ENCODE measurements around the gene ARSG.
A peak's percentile ranks its signal among the peaks of the same experiment; 100 is the strongest.
"Not testable (repeated sequence)": the region's sequence is repeated elsewhere in the genome, so short reads cannot be mapped to it uniquely, and the experiment has no call there.

The ARSG gene

DNA sequence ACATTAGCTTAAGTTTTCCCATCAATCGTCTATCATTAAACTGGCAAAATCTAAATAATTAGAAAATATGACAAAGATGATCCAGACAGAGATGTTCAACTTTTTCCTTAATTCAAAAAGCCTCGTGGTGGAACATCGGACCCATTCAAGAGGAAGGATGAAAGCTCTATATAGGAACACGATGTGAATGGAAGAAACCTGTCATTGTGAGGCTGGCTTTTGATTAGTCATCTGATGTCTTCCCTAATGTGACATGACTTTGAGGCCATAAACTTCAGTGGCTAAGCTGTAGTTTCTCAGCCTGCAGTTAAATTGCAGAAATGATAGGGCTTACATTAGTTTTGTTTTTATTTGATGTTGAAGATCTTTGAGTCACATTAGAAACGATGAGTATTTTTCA lies 42.4 kb upstream of the ARSG start:
- Mint-ChIP-seq H3K27me3 (ENCODE audit: low read depth, poor library complexity) (no peaks in the 10 kb centered on the region), H3K9me3 (no peaks in the 10 kb centered on the region), H3K27ac (no peak overlapping the region), H3K36me3 (ENCODE audit: low read depth) (peaks cover 24% of the 10 kb centered on the region), H3K4me1 (peaks cover 17% of the 10 kb centered on the region), H3K4me3 (peak overlapping the region; percentile 88)
- no peak for DNase-seq
- TF ChIP-seq, protein P1, sequence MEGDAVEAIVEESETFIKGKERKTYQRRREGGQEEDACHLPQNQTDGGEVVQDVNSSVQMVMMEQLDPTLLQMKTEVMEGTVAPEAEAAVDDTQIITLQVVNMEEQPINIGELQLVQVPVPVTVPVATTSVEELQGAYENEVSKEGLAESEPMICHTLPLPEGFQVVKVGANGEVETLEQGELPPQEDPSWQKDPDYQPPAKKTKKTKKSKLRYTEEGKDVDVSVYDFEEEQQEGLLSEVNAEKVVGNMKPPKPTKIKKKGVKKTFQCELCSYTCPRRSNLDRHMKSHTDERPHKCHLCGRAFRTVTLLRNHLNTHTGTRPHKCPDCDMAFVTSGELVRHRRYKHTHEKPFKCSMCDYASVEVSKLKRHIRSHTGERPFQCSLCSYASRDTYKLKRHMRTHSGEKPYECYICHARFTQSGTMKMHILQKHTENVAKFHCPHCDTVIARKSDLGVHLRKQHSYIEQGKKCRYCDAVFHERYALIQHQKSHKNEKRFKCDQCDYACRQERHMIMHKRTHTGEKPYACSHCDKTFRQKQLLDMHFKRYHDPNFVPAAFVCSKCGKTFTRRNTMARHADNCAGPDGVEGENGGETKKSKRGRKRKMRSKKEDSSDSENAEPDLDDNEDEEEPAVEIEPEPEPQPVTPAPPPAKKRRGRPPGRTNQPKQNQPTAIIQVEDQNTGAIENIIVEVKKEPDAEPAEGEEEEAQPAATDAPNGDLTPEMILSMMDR (IDR thresholded peaks at IDR 0.05): no peak

DNA sequence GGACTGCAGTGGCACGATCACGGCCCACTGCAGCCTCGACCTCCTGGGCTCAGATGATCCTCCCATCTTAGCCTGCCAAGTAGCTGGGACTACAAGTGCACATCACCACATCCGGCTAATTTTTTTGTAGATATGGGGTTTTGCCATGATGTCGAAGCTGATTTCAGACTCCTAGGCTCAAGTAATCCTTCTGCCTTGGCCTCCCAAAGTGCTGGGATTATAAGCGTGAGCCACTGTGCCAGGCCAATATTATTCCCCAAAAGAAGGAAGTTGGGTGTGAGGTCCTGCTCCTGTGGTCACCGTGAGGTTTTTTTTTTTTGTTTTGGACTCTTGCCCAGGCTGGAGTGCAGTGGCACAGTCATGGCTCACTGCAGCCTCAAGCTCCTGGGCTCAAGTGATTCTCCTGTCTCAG lies 41.9 kb upstream of the ARSG start:
- no peaks in the 10 kb centered on the region for H3K9me3 Mint-ChIP-seq
- no peak overlapping the region for H3K27ac Mint-ChIP-seq
- TF ChIP-seq, protein P1 (IDR thresholded peaks at IDR 0.05): no peak
- H3K4me3 Mint-ChIP-seq: peak overlapping the region; percentile 88
- H3K36me3 Mint-ChIP-seq (ENCODE audit: low read depth): peaks cover 29% of the 10 kb centered on the region
- H3K27me3 Mint-ChIP-seq (ENCODE audit: low read depth, poor library complexity): no peaks in the 10 kb centered on the region
- no peak for DNase-seq
- peaks cover 17% of the 10 kb centered on the region for H3K4me1 Mint-ChIP-seq

DNA sequence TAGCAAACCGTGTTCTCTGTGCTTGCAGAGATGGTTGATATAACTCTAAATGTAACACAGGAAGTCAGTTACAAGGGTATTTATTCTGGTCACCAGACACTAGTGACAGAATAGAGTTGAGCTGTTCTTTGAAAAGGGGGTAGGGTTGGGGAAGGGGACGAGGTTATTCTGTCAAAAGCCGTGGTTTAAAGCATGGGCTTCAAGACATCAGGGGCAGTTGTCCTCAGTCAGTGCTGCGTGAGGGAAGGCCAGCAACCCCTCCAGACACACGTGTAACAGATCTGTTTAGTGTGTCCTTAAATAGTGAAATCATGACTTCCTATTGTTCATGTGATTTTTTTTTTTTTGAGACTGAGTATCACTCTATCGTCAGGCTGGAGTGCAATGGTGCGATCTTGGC lies 37.9 kb upstream of the ARSG start:
- not testable (repeated sequence) for H3K27ac Mint-ChIP-seq; H3K4me1 Mint-ChIP-seq; H3K27me3 Mint-ChIP-seq (ENCODE audit: low read depth, poor library complexity); H3K4me3 Mint-ChIP-seq; H3K9me3 Mint-ChIP-seq; DNase-seq
- H3K36me3 Mint-ChIP-seq (ENCODE audit: low read depth): peaks cover 57% of the 10 kb centered on the region

DNA sequence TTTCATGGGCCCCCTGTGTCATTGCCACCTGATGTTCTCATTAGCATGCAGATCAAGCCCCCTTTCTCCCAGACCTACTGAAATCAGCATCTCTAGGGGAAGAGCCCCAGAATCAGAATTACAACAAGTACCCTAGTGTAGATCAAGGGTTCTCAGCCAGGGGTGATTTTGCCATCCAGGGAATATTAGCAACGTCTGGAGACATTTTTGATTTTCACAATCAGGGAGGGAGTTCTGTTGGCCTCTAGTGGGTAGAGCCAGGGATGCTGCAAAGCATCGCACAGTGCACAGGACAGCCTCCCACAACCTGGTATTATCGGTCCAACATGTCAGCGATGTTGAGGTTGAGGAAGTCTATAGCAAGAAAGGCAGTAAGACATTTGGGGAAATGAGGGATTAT lies 36.1 kb upstream of the ARSG start:
- Mint-ChIP-seq H3K9me3 (no peaks in the 10 kb centered on the region), H3K4me1 (peaks cover 15% of the 10 kb centered on the region), H3K4me3 (no peak overlapping the region), H3K27ac (no peak overlapping the region), H3K36me3 (ENCODE audit: low read depth) (peaks cover 57% of the 10 kb centered on the region), H3K27me3 (ENCODE audit: low read depth, poor library complexity) (peaks cover 2% of the 10 kb centered on the region)
- DNase-seq: no peak
- TF ChIP-seq, protein P1 (IDR thresholded peaks at IDR 0.05): no peak

DNA sequence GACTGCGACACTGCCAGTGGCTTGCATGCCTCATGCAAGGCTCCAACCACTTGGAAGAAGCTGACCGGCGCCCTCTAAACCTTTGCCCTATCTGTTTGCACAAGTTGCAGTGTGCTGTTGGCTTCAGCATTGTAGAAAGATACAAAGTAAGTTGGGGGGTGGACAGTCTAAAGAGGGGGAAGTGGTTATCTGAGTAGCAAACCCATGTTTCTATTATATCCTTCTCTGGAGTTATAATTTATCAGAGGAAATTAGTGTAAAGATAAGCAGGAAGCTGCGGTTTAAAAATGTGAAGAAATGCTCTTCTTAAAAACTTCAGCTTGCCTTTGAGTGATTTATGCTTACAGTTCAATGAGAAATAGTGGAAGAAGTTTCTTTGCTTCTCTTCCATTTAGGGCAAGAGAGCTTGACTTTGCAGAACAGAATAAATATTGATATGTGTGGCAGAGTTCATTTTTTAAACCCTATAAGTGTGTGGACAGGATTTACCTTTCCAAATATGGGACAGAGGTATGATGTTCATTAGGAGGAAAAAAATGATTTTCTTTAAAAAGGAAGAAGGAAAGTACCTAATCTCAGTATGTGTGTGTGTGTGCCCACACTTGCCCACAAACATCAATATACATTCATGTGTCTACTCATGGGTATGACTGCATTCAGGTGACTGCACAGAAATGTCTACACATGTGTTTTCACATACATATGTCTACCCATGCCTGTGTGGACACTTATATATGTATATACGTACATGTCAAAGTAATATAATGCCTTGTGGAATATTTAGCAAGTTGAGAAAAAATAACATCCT lies 35.4 kb upstream of the ARSG start:
- TF ChIP-seq, protein P1 (IDR thresholded peaks at IDR 0.05): no peak
- peaks cover 10% of the 10 kb centered on the region for H3K27me3 Mint-ChIP-seq (ENCODE audit: low read depth, poor library complexity)
- no peak for DNase-seq
- H3K27ac Mint-ChIP-seq: no peak overlapping the region
- H3K9me3 Mint-ChIP-seq: no peaks in the 10 kb centered on the region
- no peak overlapping the region for H3K4me3 Mint-ChIP-seq
- peaks cover 55% of the 10 kb centered on the region for H3K36me3 Mint-ChIP-seq (ENCODE audit: low read depth)
- peaks cover 16% of the 10 kb centered on the region for H3K4me1 Mint-ChIP-seq

DNA sequence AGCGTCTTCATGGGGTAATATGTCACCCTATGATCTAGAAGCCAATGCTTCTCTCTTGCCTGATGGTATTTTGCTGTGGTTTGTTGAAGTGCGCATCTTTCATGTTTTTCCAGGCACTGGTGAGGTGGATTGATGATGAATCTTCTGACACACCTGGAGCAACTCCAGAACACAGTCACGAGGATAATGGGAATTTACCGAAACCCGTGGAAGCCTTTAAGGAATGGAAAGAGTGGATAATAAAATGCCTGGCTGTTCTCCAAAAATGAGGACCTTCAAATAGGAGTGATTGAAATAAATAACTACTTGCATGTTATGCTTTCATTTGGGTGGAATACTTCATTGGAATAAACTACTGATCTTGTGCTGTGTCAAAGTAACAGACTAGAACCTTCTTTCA lies 34.6 kb upstream of the ARSG start:
- H3K4me3 Mint-ChIP-seq, DNase-seq, H3K27ac Mint-ChIP-seq, H3K9me3 Mint-ChIP-seq: not testable (repeated sequence)
- peaks cover 48% of the 10 kb centered on the region for H3K36me3 Mint-ChIP-seq (ENCODE audit: low read depth)
- peaks cover 16% of the 10 kb centered on the region for H3K4me1 Mint-ChIP-seq
- peaks cover 12% of the 10 kb centered on the region for H3K27me3 Mint-ChIP-seq (ENCODE audit: low read depth, poor library complexity)

DNA sequence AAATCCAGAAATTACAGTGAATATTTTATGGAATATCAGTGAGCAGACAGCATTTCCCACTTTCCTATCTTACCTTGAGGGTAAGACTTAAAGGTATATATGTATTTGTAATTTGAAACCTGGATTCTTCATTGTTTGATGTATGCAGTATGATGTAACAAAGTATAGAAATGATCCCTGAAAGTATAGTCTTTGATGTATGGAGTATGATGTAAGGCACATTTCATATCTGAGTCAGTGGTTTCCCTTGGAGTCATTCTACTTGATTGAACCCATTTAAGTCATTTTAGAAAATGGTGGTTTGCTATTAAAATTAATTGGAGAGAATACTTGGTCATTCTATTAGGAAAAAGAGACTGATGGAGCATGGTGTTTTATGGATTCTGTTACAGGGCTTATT lies 33.4 kb upstream of the ARSG start:
- no peak for DNase-seq
- H3K4me3 Mint-ChIP-seq: no peak overlapping the region
- TF ChIP-seq, protein P1 (IDR thresholded peaks at IDR 0.05): no peak
- H3K27ac Mint-ChIP-seq: no peak overlapping the region
- H3K27me3 Mint-ChIP-seq (ENCODE audit: low read depth, poor library complexity): peaks cover 23% of the 10 kb centered on the region
- peaks cover 38% of the 10 kb centered on the region for H3K36me3 Mint-ChIP-seq (ENCODE audit: low read depth)
- peaks cover 23% of the 10 kb centered on the region for H3K4me1 Mint-ChIP-seq
- H3K9me3 Mint-ChIP-seq: no peaks in the 10 kb centered on the region

DNA sequence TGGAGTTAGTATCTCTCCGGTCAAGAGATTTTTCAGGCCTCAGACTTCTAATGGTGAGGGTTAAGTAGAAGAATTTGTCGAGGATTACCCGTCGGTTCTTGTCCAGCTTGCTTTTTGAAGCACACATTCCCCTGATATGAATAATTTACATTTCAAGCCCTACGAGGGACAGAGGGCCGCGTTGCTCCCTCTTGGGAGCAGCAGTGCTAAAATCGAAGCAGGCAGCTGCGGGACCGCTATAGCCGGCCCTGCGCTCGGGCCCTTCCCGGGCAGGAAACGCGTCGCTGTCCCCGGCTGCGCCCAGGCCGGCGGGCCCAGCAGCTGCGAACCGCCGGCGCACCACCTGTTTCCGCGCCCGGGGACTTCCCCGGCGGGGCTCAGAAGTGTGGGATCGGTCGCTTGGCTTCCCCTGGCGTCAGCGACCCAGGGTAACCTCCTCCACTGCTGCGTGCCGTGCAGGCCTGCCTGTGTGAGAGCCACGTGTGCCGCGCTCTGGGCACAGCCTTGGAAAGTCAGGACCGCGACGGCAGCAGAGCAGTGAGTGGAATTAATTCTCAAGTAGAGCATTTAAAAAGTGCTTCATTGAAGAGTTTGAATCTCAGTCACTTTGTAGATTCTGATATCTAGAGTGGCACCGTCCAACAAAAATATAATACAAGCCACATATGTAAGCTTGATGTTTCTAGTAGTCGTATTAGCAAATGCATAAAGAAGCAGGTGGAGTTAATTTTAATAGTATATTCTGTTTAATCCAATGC lies 32.2 kb upstream of the ARSG start:
- Mint-ChIP-seq H3K27me3 (ENCODE audit: low read depth, poor library complexity) (peaks cover 23% of the 10 kb centered on the region), H3K36me3 (ENCODE audit: low read depth) (peaks cover 31% of the 10 kb centered on the region), H3K4me3 (peak overlapping the region; percentile 54), H3K4me1 (peaks cover 24% of the 10 kb centered on the region)
- peak; percentile 48 for DNase-seq
- not testable (repeated sequence) for H3K9me3 Mint-ChIP-seq, H3K27ac Mint-ChIP-seq

DNA sequence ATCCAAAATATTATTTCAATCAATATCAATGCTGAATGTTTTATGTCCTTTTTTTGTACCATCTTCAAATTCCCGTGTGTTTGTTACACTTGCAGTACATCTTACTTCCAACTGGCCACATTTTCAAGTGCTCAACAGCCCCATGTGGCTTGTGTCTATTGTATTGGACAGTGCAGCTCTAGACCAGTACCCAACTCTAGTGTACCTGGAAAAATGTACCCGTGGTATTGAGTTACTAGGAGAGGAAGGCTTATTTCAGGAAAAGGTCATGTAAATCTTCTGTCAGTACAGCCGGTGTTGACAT lies 31.7 kb upstream of the ARSG start:
- H3K4me1 Mint-ChIP-seq: peaks cover 24% of the 10 kb centered on the region
- peaks cover 23% of the 10 kb centered on the region for H3K27me3 Mint-ChIP-seq (ENCODE audit: low read depth, poor library complexity)
- DNase-seq, H3K27ac Mint-ChIP-seq, H3K9me3 Mint-ChIP-seq: not testable (repeated sequence)
- peak overlapping the region; percentile 64 for H3K4me3 Mint-ChIP-seq
- H3K36me3 Mint-ChIP-seq (ENCODE audit: low read depth): peaks cover 28% of the 10 kb centered on the region

Measured in nephron progenitor cell (in vitro differentiated cells).